ENCODE measurements around the gene SDR42E2. TPM values are rescaled to one million over a fixed set of nuclear protein-coding genes. Genes with fewer than 3 reads are reported as not detected.

The SDR42E2 gene
- total and polyA plus RNA-seq, 2 of the 8 experiments (the other 6 are each of a cell fraction or from before 2014, with no cell fraction given) = 0.08 TPM; not detected in 1

GRCh38 chr16:22165508-22166285 is 3.4 kb downstream of the SDR42E2 start:
- DNase-seq (ENCODE audit: low read depth in 1 of 2, low spot score in 2 of 2) = no peak
- Histone ChIP-seq H2BK5ac (ENCODE audit: low read depth, low read length) (no peak overlapping the region), H2AK5ac (ENCODE audit: low read depth, low read length) (no peak overlapping the region), H2BK120ac (replicated peaks; ENCODE audit: low read depth, low read length) (no peak overlapping the region), H3K9ac (replicated peaks in 1 of 4; ENCODE audit: extremely low read depth in 1 of 4, low read depth in 3 of 4, low read length in 3 of 4) (no peak overlapping the region), H3K27me3 (replicated peaks in 1 of 4; ENCODE audit: control insufficient read depth in 3 of 4, extremely low read depth in 1 of 4, insufficient read depth in 3 of 4, low read length in 3 of 4) (peaks cover 0 to 21% (median 13%) of the 10 kb centered on the region in 4 experiments; a peak in 6 of 7 replicates), H3K4ac (replicated peaks; ENCODE audit: insufficient read length, low read depth, low read length) (no peak overlapping the region), H3K79me2 (ENCODE audit: control insufficient read depth in 1 of 2, insufficient read depth in 2 of 2, low read length in 2 of 2) (no peaks in the 10 kb centered on the region), H3K14ac (ENCODE audit: insufficient read length) (no peak overlapping the region), H3K23me2 (ENCODE audit: low read depth, low read length) (peaks cover 11% of the 10 kb centered on the region; the same call in 1 of the 2 replicates), H2BK20ac (ENCODE audit: low read length) (no peak overlapping the region), H2BK15ac (ENCODE audit: low read length) (no peak overlapping the region), H3K4me3 (ENCODE audit: extremely low read depth in 1 of 4, insufficient read depth in 2 of 4, low read depth in 3 of 4, low read length in 4 of 4) (no peak overlapping the region), H3K79me1 (ENCODE audit: low read depth, low read length) (no peaks in the 10 kb centered on the region), H4K5ac (ENCODE audit: insufficient read length, low read depth, low read length) (no peak overlapping the region), H4K8ac (ENCODE audit: extremely low read depth, insufficient read depth, low read length) (no peak overlapping the region), H2BK12ac (ENCODE audit: low read depth, low read length) (no peak overlapping the region), H3K27ac (ENCODE audit: low read depth, low read length) (no peak overlapping the region), H3K18ac (ENCODE audit: extremely low read depth, low read length) (no peak overlapping the region), H3K9me3 (ENCODE audit: insufficient read depth in 2 of 2, low read depth in 1 of 2, low read length in 1 of 2) (no peaks in the 10 kb centered on the region), H2AFZ (ENCODE audit: low read length) (no peak overlapping the region), H3K23ac (ENCODE audit: insufficient read length) (no peak overlapping the region), H3K56ac (replicated peaks; ENCODE audit: insufficient read length, low read depth, low read length) (no peak overlapping the region), H4K91ac (replicated peaks; ENCODE audit: insufficient read length, low read length) (no peak overlapping the region), H3K4me1 (replicated peaks in 1 of 4; ENCODE audit: control insufficient read depth in 3 of 4, insufficient read depth in 4 of 4, low read length in 3 of 4) (no peaks in the 10 kb centered on the region), H3K36me3 (ENCODE audit: control insufficient read depth in 2 of 4, insufficient read depth in 4 of 4, low read length in 3 of 4) (no peaks in the 10 kb centered on the region), H4K20me1 (replicated peaks in 1 of 2; ENCODE audit: control insufficient read depth in 1 of 2, insufficient read depth in 2 of 2, low read length in 2 of 2) (no peaks in the 10 kb centered on the region), H3K4me2 (ENCODE audit: insufficient read depth in 1 of 2, low read depth in 2 of 2, low read length in 2 of 2) (no peak overlapping the region)
- POLR2A ChIA-PET (ENCODE audit: partially characterized antibody) = interaction anchor here (1.5 kb wide), 1 partner anchor 9 kb away, joined by 5 read pairs; no protein-coding TSS in a partner anchor
- CTCF ChIA-PET (ENCODE audit: partially characterized antibody) = interaction anchor here (0.8 to 2.3 kb wide), 11 partner anchors 9 to 164 kb away, joined by 3 to 8 read pairs (median 4); no protein-coding TSS in a partner anchor
- TF ChIP-seq YY1 (IDR thresholded peaks at IDR 0.05; ENCODE audit: low read depth, low read length) (no peak), GTF2F1 (IDR thresholded peaks at IDR 0.05; ENCODE audit: borderline replicate concordance, low read depth, low read length) (no peak), CTBP2 (IDR thresholded peaks at IDR 0.05; ENCODE audit: borderline replicate concordance, insufficient read depth, insufficient read length, low read length) (no peak), BRCA1 (IDR thresholded peaks at IDR 0.05; ENCODE audit: low read depth, low read length) (no peak), EZH2 (IDR thresholded peaks at IDR 0.05; ENCODE audit: low read depth, low read length, severe bottlenecking) (no peak), RAD21 (IDR thresholded peaks at IDR 0.05 in 1 of 2, conservative IDR thresholded peaks at IDR 0.05 in 1 of 2; ENCODE audit: low read depth in 2 of 2, low read length in 2 of 2) (no peak)
- no peak for FAIRE-seq
- WGBS, 2 experiments (ENCODE audit: extremely low coverage in 1 of 2, insufficient coverage in 1 of 2, insufficient read length in 1 of 2, insufficient replicate concordance in 2 of 2, low coverage in 1 of 2, low lambda C conversion rate in 2 of 2, missing lambda C conversion rate in 1 of 2) = 89% methylated on average over 16 of the region's 16 CpGs; no CpG with 5 or more reads in 1 of the 2 experiments
